Stimulated activated CD8-positive, alpha-beta memory T cell treated with anti-CD3 and anti-CD28 coated beads, Interleukin-2, amount 100 ng/mL, for 1 hour (primary cell): ENCODE data around the gene CCNG2.

Experiments
- DNase-seq, 2 donors: peaks; one replicate each; pipeline ENCODE4 v3.0.0-alpha.2; 2020; ENCODE audit warnings: low read depth in 2 of 2

The CCNG2 gene

GRCh38 chr4:77201857-77202256, 44.9 kb downstream of the CCNG2 start:
- no peak for DNase-seq

- no peak for DNase-seq
Measured at GRCh38 chr4:77202491-77202890, 45.5 kb downstream of the CCNG2 start.

GRCh38 chr4:77203380-77204197, 46.6 kb downstream of the CCNG2 start:
- peak; percentile 17 to 43 for DNase-seq

GRCh38 chr4:77204621-77205020, 47.6 kb downstream of the CCNG2 start:
- DNase-seq: no peak

GRCh38 chr4:77209012-77209411, 52.0 kb downstream of the CCNG2 start:
- no peak for DNase-seq

- DNase-seq: no peak
Measured at GRCh38 chr4:77209936-77210335, 52.9 kb downstream of the CCNG2 start.

GRCh38 chr4:77215107-77215506, 58.1 kb downstream of the CCNG2 start:
- no peak for DNase-seq

GRCh38 chr4:77217526-77217925, 60.5 kb downstream of the CCNG2 start:
- no peak for DNase-seq

GRCh38 chr4:77219266-77219665, 62.3 kb downstream of the CCNG2 start:
- no peak for DNase-seq
